Umbilical cord (tissue), 2 donors: ENCODE measurements around the gene CSMD2. TPM values are rescaled to one million over a fixed set of nuclear protein-coding genes. Genes with fewer than 3 reads are reported as not detected.

Experiments used
- DNase-seq: peaks from one replicate; pipeline ENCODE4 v3.0.0-alpha.2; 2015; ENCODE audit warnings: low spot score
- total RNA-seq: library from RNA; depleted of rRNA; stranded (reverse); fragments of >200 nt; gene quantifications from one replicate; pipeline ENCODE4 v1.2.3, GENCODE V29; 2014; ENCODE audit warnings: low replicate concordance; ENCODE audit not compliant: insufficient read depth

The CSMD2 gene
- total RNA-seq, 1 donor from 2014 or later, result 10.1 TPM

DNA sequence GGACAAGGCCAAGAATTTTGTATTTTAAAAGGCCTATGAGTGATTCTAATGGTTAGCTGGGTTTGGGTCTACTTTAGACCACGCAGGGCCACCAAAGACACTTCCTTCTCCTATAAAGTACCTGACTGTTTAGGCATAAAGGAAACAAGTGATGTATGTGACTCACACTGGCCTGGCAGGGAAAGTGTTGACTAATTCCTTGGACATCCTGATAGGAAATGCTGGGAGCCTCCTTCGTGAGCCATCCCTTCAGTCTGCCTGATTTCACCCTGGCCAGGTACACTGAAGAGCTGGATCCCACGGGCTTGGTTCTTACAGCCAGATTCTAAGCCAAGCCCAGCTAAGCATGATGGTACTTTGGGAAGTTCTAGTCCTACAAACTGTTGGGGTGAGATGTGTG is 401.6 kb downstream of the CSMD2 start:
- DNase-seq, result no peak

DNA sequence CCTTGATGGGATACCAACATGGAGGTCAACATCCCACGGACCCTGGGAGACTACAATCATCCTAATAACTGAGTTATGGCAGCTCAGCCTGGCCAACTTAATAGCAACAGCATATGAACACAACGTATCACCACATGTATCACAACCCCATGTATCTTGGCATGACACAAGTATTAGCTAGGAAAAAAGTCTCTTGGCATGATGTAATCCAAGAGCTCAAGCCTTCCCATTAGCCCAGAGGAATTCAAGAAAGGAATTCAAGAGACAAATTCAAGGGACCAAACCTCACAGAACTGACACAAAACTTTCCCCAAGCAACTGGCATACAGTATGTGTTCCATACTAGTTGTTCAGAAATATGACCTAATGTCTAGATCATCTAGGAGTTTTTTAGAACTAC is 402.1 kb downstream of the CSMD2 start:
- DNase-seq, result no peak

DNA sequence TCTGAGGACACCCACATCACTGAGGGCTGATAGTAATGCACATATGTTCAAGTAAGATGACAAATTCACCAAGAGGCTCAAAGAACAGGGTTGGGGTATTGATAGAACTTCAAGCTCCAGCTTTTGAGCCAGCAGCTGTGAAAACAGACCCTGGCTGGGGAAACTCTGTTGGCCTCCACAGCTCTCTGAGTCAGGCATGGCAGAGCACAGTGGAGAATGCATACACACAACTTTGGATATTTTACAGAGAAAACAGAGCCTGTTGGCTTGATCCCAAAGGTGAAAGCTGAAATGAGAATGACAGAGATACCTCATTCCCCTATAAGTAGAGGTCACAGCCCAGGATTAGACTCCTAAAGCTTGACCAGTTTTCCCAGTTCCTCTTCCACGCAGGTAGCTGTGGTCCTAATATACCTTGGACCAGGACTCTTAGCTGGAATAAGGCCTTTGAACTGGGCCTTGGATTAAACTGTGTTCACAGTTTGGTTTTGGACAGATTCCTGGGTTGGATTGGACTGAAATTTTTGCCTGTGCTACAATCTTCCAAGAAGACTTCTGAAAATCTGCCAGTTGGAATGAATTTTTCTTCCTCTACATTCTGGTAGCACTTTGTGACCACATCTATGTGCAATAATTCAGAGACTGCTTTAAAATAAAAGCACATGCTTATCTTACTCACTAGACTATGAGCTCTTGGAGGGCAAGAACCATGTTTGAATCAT is 402.8 kb downstream of the CSMD2 start:
- no peak for DNase-seq

DNA sequence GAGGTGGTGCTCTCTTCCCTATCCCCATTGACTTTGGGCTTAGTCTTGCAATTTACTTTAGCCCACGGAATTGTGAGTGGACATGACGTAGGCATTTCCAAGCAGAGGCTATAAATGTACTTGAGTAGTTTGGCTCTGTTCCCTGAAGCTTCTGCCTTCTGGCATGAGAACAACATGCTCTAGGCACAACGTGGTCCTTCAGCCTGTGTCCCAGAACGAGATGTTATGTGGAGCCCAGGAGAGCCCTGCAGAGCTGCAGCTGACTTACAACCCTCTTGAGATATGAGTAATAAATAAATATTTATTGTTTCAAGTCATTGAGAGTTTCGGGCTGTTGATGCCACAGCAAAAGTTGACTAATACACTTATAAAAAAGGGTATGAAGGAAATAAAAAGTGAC is 406.3 kb downstream of the CSMD2 start:
- no peak for DNase-seq

DNA sequence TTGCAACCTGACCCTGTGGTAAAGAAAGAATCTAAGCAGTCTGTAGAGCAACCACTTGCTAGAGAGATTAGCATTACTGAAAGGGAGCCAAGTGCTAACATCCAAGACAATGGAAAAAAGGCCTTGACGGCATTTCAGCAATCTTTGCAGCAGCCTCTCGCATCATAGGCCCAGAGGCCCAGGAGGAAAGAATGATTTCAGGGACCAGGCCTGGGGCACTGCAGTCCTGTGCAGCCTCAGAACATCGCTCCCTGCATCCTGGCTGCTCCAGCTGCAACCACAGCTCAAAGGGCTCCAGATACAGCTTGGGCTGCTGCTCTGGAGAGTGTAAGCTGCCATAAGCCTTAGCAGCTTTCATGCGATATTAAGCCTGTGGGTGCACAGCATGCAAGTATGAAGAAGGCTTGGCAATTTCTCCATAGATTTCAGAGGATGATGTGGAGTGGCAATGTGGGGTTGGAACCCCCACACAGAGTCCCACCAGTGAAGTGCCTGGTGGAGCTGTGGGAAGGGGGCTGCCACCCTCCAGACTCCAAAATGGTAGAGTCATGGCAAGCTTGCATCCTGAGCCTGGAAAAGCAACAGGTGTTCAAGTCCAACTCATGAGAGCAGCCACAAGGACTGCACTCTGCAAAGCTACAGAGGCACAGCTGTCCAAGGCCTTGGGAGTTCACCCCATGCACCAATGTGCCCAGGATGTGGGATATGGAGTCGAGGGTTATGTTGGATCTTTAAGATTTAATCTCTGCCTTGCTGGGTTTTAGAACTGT is 411.8 kb downstream of the CSMD2 start:
- no peak for DNase-seq

DNA sequence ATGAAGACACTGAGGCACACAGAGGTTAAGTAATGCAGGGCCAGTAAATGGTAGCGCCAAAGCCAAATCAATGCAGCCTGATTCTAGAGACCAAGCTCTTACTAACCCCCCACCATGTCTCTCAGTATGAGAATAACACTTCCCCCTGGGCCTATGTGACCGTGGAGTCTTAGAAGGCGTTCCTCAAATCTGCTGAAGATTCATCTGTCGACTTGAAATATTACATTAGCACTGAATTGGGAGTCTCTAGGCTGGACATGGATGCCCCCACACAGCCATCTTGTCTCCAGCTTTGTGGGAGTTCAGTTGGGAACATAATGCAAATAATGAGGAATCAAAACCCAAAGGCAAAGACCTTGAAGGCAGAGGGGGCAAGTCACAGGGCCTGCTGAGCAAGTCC is 419.1 kb downstream of the CSMD2 start:
- DNase-seq, result no peak

DNA sequence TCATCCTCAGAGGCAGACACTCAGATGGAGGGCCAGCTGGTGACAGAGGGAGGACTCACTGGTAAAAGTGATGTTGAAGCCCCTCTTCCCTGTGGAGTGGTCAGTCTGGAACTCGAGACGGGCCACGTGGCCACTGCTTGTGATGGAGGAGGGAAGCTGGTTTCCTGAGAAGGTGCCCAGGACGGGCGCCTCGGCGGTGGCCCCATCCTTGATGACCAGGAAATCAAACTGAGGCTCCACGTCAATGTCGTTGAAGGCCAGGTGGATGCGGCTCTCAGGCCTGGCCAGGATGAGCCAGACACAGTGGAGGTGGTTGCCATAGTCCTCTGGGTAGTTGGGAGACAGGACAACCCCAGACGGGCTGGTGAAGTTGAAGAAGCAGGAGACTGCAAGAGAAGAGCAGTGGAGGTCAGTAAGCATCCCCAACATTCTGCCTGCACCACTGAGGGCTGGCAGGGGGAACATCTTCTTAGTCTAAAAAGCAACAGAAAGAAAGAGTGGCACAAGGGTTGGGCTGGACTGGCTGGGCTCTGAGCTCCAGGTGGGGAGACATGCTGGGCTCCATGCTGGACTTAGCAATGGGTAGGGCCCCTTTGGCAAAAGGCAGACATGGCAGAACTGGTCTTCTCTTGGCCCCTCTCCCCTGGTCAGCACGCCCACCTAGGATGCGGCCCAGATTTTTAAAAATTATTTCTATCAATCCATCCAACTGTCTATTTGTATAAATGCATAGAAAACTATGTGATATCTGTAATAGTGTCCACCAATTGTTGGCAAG is 421.6 kb downstream of the CSMD2 start:
- DNase-seq, result no peak

DNA sequence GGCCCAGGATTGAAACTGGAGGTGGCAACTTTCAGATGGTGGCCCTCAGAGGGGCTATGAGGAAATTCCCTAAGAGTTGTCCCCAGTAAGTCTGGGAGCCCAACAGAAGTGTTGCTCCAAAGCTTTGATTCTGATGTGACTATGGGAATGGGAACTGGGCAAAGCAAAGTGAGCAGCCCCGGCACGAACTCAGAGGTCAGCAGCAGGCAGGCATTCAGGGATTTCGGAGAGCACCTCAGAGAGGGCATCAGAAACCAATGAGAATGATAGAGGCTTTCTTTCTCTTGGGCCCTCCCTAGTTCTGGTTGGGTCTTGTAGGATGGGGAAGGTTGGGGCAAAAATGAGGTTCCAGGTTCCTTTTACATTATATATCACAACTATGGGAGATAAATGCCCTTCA is 422.4 kb downstream of the CSMD2 start:
- no peak for DNase-seq

DNA sequence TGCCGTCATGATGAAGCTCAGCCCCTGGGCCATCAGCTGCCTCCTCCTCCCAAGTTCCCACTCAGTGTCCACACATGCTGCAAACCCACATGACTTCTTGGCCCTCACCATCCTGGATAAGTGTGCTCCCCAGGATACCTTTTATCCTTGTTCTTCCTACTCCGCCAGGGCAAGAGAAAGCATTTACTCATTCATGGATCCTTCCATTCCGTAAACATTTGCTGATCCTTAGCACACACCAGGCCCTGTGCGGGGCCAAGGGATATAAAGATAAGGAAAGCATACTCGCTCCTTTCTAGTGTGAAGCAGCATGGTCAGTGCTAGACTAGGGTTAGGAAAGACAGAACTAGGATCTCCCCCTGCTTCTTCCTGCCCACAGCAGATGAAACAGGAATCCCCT is 423.3 kb downstream of the CSMD2 start:
- no peak for DNase-seq

DNA sequence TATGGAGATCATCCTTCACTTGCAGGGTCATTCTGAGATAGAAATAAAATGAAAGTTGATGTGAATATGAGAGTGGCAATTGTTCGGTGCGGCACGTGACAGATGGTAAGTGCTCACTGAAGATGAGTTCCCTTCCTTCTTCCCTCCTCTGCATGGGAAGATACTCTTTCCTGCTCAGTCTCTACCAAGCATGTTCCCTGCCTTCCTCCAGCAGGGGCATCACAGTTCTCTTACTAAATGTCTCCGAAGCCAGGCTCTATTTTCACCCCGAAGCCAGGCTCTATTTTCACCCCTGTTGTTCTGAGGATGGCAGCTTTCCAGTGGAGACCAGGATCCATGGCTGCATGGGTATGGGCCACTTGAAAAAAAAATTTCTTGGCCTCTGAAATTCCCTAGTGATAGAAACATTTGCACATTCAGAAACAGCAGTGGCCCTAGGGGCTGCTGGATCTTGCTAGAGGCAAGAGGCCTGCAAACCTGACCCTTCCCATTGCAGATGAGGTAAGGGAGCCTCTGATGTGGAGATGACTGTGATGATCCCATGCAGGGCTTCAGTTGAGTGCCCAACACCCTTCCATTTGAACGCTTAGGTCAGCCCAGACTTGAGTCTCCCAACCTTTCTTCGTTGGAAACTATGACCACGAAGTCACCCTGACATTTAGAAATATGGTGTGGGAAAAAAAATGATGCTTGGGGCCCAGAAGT is 424.8 kb downstream of the CSMD2 start:
- no peak for DNase-seq

DNA sequence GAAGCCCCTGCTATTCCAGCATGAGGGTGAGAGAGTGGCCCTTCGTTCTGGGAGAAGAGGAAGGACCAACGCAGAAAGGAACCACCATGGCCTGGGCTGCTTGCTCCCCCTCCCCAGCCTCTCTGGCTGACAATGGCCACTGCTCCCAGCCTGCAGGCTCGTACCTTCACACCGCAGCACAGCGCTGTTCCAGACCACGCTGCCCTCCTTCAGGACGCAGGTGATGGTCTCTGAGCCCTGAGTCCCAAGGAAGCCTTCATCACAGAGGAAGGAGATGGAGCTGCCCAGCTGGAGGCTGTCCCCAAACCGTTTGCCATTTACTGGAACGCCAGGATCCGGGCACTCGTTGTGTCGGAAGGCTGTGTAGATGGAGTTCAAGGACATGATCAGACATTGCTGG is 426.1 kb downstream of the CSMD2 start:
- no peak for DNase-seq

DNA sequence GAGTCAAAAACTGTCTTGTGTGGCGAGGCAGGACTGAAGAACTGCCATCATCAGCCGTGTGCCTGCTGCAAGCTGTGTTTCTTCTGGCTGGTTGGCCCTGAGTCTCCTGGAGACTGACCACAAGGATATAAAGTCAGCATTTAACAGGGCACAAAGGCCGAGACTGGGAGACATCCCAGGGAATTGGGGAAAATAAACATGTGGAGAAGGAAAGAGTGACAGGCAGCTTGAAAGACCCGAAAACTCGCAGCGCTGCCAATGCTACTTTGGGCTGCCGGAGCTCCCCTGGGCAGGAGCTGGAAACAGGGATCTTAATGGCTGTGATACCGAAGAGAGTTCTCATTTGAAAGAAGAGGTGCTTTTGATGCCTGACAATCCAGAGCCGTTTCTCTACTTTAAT is 426.5 kb downstream of the CSMD2 start:
- no peak for DNase-seq

DNA sequence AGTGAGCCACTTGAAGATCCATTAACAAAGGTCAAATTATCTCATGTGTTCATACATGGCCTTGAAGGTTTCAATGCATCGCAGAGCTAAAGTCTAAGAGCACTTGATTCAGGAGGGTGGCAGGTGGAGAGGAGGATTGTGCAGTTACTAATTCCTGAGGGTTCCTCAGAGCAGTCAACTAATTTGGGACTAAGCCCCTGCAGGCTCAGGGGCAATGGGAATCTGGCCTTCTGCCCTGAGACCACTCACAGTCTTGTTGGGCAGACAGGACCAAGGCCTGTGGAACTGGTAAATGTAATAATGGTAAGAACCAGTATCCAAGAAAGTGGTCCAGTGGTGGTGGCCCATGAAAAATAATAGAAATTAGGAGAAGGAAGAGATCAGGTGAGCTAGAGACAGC is 428.5 kb downstream of the CSMD2 start:
- no peak for DNase-seq

DNA sequence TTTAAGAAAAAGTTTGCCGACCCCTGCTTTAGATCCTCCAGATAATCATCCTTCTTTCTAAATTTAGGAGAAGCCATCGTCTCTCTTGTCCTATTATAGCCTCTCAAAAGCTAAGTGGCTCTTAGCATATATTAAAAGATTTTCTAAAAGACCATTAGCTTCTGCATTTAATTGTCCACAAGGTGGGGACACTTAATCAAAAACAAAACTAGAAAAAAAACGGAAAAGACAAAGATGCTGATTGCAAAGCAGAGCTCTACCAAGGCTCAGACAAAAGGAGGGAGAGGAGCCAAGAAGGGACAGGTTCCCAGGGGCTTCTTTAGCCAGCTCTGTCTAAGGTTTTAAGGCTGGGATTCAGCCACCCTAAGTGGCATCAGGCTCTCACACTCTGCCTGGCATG is 429.4 kb downstream of the CSMD2 start:
- DNase-seq, result no peak

DNA sequence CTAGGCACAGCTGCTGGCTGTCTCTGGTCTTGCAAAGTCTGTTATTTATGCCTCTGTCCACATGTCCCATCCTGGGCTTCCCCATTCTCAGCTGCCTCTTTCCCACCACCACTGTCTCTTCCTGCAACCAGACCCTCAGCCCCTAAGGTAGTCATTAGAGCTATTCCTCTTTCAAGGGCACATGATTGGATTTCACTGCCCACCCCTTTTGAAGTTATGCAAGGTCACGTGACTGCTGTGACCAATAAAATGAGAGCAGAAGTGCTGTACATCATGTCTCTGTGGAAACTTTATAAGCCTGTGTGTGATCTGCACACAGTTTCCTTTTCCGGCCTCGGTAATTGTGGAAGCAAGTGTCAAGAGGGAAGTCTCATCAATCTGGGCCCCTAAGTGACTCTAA is 437.7 kb downstream of the CSMD2 start:
- DNase-seq, result no peak

DNA sequence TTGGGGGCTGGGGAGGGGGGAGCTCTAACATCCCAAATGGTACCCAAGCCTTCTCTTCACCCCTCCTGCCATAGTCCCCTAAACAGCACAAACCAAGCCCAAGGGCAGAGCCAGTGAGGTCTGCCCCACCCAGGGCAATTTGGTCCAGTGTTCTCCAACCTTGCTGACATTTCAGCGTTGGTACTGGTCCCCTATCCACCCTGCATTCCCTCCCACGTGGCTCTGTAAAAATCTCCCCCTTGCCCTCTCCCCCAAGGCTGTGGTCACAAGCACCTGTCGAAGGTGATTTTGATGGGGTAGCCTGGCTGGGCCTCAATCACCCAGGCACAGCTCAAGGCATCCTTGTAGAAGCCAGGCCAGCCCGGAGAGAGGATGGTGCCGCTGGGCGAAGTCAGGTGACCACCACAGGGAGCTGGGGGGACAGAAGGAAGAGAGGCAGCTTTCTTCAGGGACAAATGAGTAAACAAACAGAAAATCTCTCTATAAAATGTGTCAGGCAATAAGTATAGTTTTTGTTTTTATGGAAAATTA is 438.7 kb downstream of the CSMD2 start:
- no peak for DNase-seq

DNA sequence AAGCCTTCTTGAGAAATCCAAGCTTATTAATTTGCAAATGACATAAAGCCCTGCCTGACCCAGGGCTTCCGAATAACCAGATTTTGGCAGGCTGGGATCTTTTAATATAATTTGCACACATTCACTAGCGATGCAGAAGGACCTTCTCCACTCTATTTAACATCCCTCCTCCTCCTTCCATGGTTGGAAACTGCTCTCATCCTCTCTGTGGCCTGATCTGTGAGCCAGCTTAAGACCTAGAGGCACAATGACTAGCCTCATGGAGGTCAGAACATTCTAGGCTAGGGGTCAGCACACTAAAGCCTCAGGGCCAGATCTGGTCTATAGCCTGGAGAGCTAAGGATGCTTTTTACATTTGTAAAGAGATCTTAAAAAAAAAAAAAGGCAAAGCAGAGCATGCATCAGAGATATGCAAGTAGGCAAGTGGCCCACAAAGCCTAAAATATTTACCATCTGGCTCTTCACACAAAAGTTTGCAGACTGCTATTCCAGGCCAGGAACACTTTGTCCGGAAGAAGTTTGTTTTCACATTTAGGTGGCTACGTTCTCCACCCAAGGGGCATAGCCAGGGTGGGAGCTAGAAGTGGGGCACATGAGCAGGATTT is 439.4 kb downstream of the CSMD2 start:
- no peak for DNase-seq

DNA sequence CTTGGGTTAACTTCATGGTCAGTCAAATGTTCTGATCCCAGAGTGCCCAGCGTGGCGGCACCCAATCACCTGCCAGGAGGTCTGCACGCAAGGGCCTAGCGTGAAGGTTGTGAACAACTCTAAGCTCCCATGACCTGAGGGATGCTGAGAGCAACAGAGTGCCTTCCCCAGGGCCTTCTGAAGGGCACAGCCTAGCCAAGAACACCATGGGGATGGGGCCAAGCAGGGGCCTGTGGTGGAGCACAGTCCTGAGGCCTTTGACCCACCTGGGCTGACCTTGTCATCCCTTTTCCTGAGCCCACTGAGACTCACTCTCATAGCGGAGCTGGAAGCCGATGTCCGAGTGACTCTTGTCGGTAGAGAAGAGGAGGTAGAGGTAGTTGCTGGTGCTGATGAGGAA is 440.0 kb downstream of the CSMD2 start:
- no peak for DNase-seq

DNA sequence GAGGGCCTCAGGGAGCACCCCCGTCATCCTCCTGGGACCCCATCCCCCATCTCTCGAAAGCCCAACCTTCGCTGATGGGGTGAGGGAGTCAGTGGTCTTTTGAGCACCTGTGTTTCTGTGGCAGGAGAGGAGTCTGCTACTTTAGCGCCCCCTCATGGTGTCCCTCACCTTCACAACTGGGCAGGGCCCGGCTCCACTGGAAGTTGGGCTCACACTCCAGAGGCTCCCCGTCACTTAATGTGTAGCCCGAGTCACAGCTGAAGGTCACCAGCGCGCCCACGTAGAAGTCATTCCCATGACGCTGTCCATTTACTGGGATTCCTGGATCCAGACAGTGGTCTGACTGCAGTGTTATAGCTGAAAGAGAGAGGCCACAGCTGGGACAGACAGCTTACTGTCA is 440.7 kb downstream of the CSMD2 start:
- DNase-seq, result no peak

DNA sequence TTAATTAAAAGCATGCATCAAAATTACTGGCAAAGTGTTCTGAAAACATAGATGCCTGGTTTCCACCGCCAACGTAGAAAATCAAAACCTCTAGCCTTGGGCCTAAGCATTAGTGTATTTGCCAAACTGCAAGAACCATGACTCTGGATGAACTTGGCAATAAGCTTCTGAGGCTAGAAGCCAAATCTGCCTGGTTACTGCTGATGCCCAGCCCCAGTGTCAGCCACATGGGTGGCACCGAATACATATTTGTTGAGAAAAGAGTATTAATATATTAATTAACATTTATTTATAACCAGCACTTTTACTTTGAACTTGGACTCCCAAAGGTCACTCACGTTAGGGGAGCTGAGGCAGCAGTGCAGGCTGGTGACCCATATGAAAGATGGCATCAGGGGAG is 441.8 kb downstream of the CSMD2 start:
- no peak for DNase-seq

DNA sequence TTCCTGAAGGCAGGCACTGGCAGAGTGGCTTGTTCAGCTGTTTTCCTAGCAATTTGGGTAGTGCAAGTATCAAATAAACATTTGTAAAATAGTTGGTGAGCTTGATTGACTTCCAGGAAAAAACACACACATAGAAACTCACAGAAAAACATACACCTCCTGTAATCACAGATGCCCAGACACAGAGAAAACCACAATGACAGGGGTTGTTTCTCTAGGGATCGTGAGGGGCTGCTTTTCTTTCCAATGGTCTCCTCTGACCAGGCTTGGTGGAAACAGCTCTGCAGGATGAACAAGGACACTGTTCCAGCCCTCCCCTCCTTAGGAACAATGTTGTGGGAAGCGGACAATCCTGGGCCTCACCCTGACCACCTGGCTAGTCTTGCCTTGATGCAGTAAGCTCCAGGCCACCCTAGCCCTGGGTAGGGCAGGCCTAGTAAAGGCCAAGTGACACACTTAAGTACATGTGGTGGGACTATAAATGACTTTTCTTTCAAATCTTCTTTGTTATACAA is 443.7 kb downstream of the CSMD2 start:
- no peak for DNase-seq
